Endothelial cell of umbilical vein (primary cell): ENCODE results near the gene PPFIBP1. TPM values are rescaled to one million over a fixed set of nuclear protein-coding genes. Genes with fewer than 3 reads are reported as not detected.

Source experiments
- BruUV-seq: library from RNA; stranded (reverse); fragments of 400-500 nt; replicated peaks from 2 replicates; lab custom pipeline; 2021; lab: Mats Ljungman, UMichigan
- CTCF ChIA-PET: fragments of 300-600, 350-600 bp; sonication (Branson Sonifier 250); formaldehyde crosslinking; loops from one replicate; lab custom pipeline; 2021; ENCODE audit warnings: antibody characterized with exemption, inconsistent platforms; lab: Charles Lee
- POLR2A ChIA-PET: fragments of 300-600, 350-600 bp; sonication (Branson Sonifier 250); formaldehyde crosslinking; loops from one replicate; lab custom pipeline; 2021; ENCODE audit warnings: antibody characterized with exemption, inconsistent platforms; lab: Charles Lee
- DNase-seq: peaks from one replicate; pipeline ENCODE4 v3.0.0-alpha.2; 2011; ENCODE audit warnings: low read depth, low spot score
- FAIRE-seq: peaks from 2 replicates; lab custom pipeline; 2011; peaks lifted over from hg19 to GRCh38; lab: Jason Lieb, UNC
- H2AFZ ChIP-seq: 2 replicates; pipeline ENCODE4 v1.6.0; 2012; ENCODE audit warnings: low read depth, low read length, control low read depth, inconsistent platforms
- H3K27ac ChIP-seq: 2 replicates; pipeline ENCODE4 v1.5.1; 2011; ENCODE audit warnings: low read depth, mild to moderate bottlenecking, control low read depth, low read length, moderate library complexity; ENCODE audit not compliant: insufficient read depth
- H3K27me3 ChIP-seq, 2 experiments: 2 replicates each; pipeline versions ENCODE4 v1.6.0 to v1.6.1; 2011; ENCODE audit warnings: low read length in 2 of 2, mixed read lengths in 1 of 2; ENCODE audit not compliant: control insufficient read depth in 2 of 2, insufficient read depth in 2 of 2
- H3K36me3 ChIP-seq, 2 experiments: 2 replicates in 1 of 2; 3 replicates in 1 of 2; pipeline ENCODE4 v1.5.1; 2011; ENCODE audit warnings: low read length in 2 of 2, mild to moderate bottlenecking in 1 of 2, moderate library complexity in 1 of 2; ENCODE audit not compliant: control insufficient read depth in 2 of 2, insufficient read depth in 2 of 2; ENCODE audit errors: extremely low read depth in 1 of 2
- H3K4me1 ChIP-seq: 3 replicates; pipeline ENCODE4 v1.5.1; 2011; ENCODE audit warnings: mild to moderate bottlenecking, low read length; ENCODE audit not compliant: control insufficient read depth, insufficient read depth; ENCODE audit errors: extremely low read depth
- H3K4me2 ChIP-seq: 2 replicates; pipeline ENCODE4 v1.6.1; 2011; ENCODE audit warnings: low read length, control low read depth, mixed read lengths; ENCODE audit not compliant: insufficient read depth
- H3K4me3 ChIP-seq, 3 experiments: fragments of 200-600 bp in 1 of 3; sonication (generic), shearing (Covaris generic) in 1 of 3; replicated peaks in 1 of 3; 2 replicates each; pipeline ENCODE4 v1.5.1; 2011 to 2016; ENCODE audit warnings: control low read depth in 3 of 3, low read length in 3 of 3, mild to moderate bottlenecking in 2 of 3, inconsistent platforms in 1 of 3, low read depth in 1 of 3, moderate library complexity in 1 of 3; ENCODE audit not compliant: insufficient read depth in 1 of 3
- H3K79me2 ChIP-seq: 2 replicates; pipeline ENCODE4 v1.6.0; 2012; ENCODE audit warnings: low read length, inconsistent platforms; ENCODE audit not compliant: control insufficient read depth, insufficient read depth
- H3K9ac ChIP-seq: replicated peaks from 2 replicates; pipeline ENCODE3; 2011; ENCODE audit warnings: low read length, control low read depth; ENCODE audit not compliant: insufficient read depth; ENCODE audit errors: extremely low read depth
- H3K9me1 ChIP-seq: replicated peaks from 3 replicates; pipeline ENCODE4 v1.6.0; 2011; ENCODE audit warnings: mild to moderate bottlenecking, low read length; ENCODE audit not compliant: control insufficient read depth, insufficient read depth; ENCODE audit errors: extremely low read depth
- H3K9me3 ChIP-seq: replicated peaks from 2 replicates; pipeline ENCODE4 v1.5.1; 2012; ENCODE audit warnings: low read length, inconsistent platforms; ENCODE audit not compliant: control insufficient read depth, insufficient read depth
- H4K20me1 ChIP-seq: replicated peaks from 2 replicates; pipeline ENCODE3; 2011; ENCODE audit warnings: mild to moderate bottlenecking, low read length; ENCODE audit not compliant: control insufficient read depth, insufficient read depth; ENCODE audit errors: extremely low read depth
- EZH2 ChIP-seq: IDR thresholded peaks from 2 replicates; pipeline ENCODE4 v1.6.1; 2012; ENCODE audit warnings: borderline replicate concordance, low read depth, mild to moderate bottlenecking, moderate library complexity, low read length, inconsistent platforms; ENCODE audit not compliant: severe bottlenecking
- FOS ChIP-seq: IDR thresholded peaks from 2 replicates; pipeline ENCODE4 v1.6.1; 2011; ENCODE audit warnings: mild to moderate bottlenecking, low read length, moderate library complexity, borderline replicate concordance; ENCODE audit not compliant: insufficient read depth
- GATA2 ChIP-seq: IDR thresholded peaks from 2 replicates; pipeline ENCODE4 v1.7.0; 2011; ENCODE audit warnings: low read depth, mild to moderate bottlenecking, moderate library complexity, mixed read lengths, low read length; ENCODE audit not compliant: insufficient read length, insufficient read depth
- JUN ChIP-seq: IDR thresholded peaks from 2 replicates; pipeline ENCODE4 v1.6.1; 2011; ENCODE audit warnings: borderline replicate concordance, low read depth; ENCODE audit not compliant: insufficient read length, insufficient read depth
- MYC ChIP-seq: IDR thresholded peaks from one replicate; pipeline ENCODE4 v1.6.1; 2011; ENCODE audit warnings: mild to moderate bottlenecking, low read depth, low read length
- POLR2A ChIP-seq: IDR thresholded peaks from 2 replicates; pipeline ENCODE4 v1.6.1; 2012; ENCODE audit warnings: low read depth, mild to moderate bottlenecking, control low read depth, low read length
- POLR2AphosphoS5 ChIP-seq: IDR thresholded peaks from 2 replicates; pipeline ENCODE4 v1.6.1; 2012; ENCODE audit warnings: low read depth, mild to moderate bottlenecking, control low read depth, low read length, moderate library complexity; ENCODE audit not compliant: insufficient read depth
- dilution Hi-C: fragments of 300-500 bp; cut with MboI; formaldehyde crosslinking; loops from one replicate; pipeline ENCODE4 v1.15.0; 2019; ENCODE audit warnings: low sequenced_read_pairs; ENCODE audit not compliant: extremely low pct_ligation_motif_present
- intact Hi-C: fragments of 100-400 bp; cut with micrococcal nuclease; formaldehyde crosslinking; loops from one replicate; pipeline ENCODE4 v1.10.0; 2022
- polyA plus RNA-seq, 4 experiments: library from polyadenylated mRNA; depleted of rRNA in 3 of 4; stranded (reverse) in 3 of 4; unstranded in 1 of 4; fragments of >200 nt; gene quantifications; 2 replicates each; pipeline versions ENCODE4 v1.2.1 to v1.2.3, GENCODE V29; 2011 to 2012; ENCODE audit warnings: missing spikeins in 1 of 4
- total RNA-seq: library from RNA; stranded (reverse); gene quantifications from 2 replicates; pipeline ENCODE4 v1.2.3, GENCODE V29; 2021
- TF ChIP-seq, protein P1 (sequence below), 2 donors: IDR thresholded peaks; 1 replicate in 1 of 2; 2 replicates in 1 of 2; pipeline ENCODE4 v1.5.1; 2011; ENCODE audit warnings: low read length in 2 of 2, mild to moderate bottlenecking in 2 of 2, moderate library complexity in 2 of 2, control low read depth in 1 of 2, inconsistent platforms in 1 of 2, low read depth in 1 of 2; ENCODE audit not compliant: insufficient read depth in 1 of 2; ENCODE audit errors: extremely low read depth in 1 of 2
- TF ChIP-seq, protein P2 (sequence below): IDR thresholded peaks from 2 replicates; pipeline ENCODE4 v1.6.1; 2011; ENCODE audit not compliant: insufficient read depth, insufficient read length

The PPFIBP1 gene
- total and polyA plus RNA-seq, 2 donors (not counting 3 experiments of a cell fraction or from before 2014, with no cell fraction given) = 45.5 to 154 TPM

DNA sequence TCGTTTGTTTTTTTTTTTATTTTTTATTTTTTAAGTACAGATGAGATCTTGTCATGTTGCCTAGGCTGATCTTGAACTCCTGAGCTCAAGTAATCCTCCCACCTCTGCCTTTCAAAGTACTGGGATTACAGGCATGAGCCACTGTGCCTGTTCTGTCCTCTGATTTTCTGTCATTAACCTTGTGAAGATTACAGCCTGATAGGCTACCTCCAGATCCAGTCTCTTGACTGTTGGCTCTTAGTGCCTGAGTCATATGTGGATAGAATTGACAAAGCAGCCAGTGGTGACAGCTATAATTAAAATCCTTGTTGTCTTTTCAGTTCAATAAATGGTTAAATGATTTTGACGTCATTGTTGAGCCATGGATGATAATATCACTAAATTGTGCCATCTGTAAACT is 151.0 kb downstream of the PPFIBP1 start:
- Histone ChIP-seq H4K20me1 (no peaks in the 10 kb centered on the region), H3K27ac (no peak overlapping the region), H3K79me2 (no peaks in the 10 kb centered on the region), H3K4me1 (no peaks in the 10 kb centered on the region), H3K4me2 (no peak overlapping the region), H3K27me3 (no peaks in the 10 kb centered on the region), H3K9me3 (no peaks in the 10 kb centered on the region), H3K4me3 (no peak overlapping the region), H2AFZ (no peak overlapping the region), H3K9ac (no peak overlapping the region), H3K9me1 (no peaks in the 10 kb centered on the region), H3K36me3 (peaks cover 16 to 29% of the 10 kb centered on the region in 2 experiments)
- no peak for FAIRE-seq
- TF ChIP-seq POLR2AphosphoS5 (no peak), EZH2 (no peak), MYC (no peak), FOS (no peak), POLR2A (no peak), JUN (no peak), GATA2 (no peak)
- TF ChIP-seq, protein P1, sequence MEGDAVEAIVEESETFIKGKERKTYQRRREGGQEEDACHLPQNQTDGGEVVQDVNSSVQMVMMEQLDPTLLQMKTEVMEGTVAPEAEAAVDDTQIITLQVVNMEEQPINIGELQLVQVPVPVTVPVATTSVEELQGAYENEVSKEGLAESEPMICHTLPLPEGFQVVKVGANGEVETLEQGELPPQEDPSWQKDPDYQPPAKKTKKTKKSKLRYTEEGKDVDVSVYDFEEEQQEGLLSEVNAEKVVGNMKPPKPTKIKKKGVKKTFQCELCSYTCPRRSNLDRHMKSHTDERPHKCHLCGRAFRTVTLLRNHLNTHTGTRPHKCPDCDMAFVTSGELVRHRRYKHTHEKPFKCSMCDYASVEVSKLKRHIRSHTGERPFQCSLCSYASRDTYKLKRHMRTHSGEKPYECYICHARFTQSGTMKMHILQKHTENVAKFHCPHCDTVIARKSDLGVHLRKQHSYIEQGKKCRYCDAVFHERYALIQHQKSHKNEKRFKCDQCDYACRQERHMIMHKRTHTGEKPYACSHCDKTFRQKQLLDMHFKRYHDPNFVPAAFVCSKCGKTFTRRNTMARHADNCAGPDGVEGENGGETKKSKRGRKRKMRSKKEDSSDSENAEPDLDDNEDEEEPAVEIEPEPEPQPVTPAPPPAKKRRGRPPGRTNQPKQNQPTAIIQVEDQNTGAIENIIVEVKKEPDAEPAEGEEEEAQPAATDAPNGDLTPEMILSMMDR (IDR thresholded peaks at IDR 0.05; ENCODE audit: extremely low read depth in 1 of 2, insufficient read depth in 1 of 2, low read depth in 1 of 2, low read length in 2 of 2) = no peak
- TF ChIP-seq, protein P2, sequence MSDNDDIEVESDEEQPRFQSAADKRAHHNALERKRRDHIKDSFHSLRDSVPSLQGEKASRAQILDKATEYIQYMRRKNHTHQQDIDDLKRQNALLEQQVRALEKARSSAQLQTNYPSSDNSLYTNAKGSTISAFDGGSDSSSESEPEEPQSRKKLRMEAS = no peak
- BruUV-seq = no TSS peak
- ChIA-PET CTCF (interaction anchor here (0.7 to 1.4 kb wide), 2 partner anchors 22 to 99 kb away, joined by 3 to 4 read pairs; no protein-coding TSS in a partner anchor), POLR2A (no interaction called here)
- intact Hi-C loops (no loop called here), dilution Hi-C loops (no loop called here)
- no peak for DNase-seq
